ENCODE measurements around the gene ASPSCR1. TPM values are rescaled to one million over a fixed set of nuclear protein-coding genes. Genes with fewer than 3 reads are reported as not detected.

ASPSCR1 gene
- total and polyA plus RNA-seq, 2 of the 13 experiments (the other 11 are each of a cell fraction or from before 2014, with no cell fraction given) = 274 to 314 TPM

DNA sequence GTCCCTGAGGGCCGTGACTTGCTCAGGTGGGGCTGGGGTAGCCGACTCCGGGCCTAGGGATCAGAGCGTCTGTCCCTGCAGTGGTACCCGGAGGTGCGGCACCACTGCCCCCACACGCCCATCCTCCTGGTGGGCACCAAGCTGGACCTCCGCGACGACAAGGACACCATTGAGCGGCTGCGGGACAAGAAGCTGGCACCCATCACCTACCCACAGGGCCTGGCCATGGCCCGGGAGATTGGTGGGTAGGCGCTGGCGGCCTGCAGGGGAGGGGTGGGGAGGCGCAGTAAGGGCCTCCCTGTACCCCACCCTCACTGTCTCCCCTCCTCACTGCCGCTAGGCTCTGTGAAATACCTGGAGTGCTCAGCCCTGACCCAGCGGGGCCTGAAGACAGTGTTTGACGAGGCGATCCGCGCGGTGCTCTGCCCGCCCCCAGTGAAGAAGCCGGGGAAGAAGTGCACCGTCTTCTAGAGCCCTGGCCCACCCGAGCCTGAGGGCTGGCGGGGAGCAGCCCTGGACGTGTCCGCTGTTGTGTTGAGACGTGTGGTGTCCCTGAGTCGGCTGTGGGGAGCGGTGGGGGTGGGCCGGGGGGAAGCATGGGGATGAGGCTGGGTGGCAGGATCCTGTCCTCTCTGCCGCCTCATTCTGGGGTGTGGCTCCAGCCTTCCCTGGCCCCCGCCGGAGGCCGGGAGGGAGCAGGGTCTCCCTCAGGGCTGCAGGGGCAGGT lies 56.1 kb downstream of the ASPSCR1 start (continued):
- TF ChIP-seq, protein P1, sequence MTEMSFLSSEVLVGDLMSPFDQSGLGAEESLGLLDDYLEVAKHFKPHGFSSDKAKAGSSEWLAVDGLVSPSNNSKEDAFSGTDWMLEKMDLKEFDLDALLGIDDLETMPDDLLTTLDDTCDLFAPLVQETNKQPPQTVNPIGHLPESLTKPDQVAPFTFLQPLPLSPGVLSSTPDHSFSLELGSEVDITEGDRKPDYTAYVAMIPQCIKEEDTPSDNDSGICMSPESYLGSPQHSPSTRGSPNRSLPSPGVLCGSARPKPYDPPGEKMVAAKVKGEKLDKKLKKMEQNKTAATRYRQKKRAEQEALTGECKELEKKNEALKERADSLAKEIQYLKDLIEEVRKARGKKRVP (CRISPR knock-in tag; IDR thresholded peaks at IDR 0.05) = no peak
- TF ChIP-seq CBX1 (IDR thresholded peaks at IDR 0.05; ENCODE audit: low read depth) (no peak), KIAA2018 (CRISPR knock-in tag; IDR thresholded peaks at IDR 0.05; ENCODE audit: borderline replicate concordance) (no peak), YEATS4 (CRISPR knock-in tag; IDR thresholded peaks at IDR 0.05; ENCODE audit: borderline replicate concordance) (no peak), POLR2A (IDR thresholded peaks at IDR 0.05; ENCODE audit: insufficient read depth in 1 of 2, low read depth in 2 of 2, low read length in 2 of 2) (peak in 1 of 2 experiments; percentile 3; a peak in 1 of 4 replicates)
